Upper lobe of left lung (tissue), 6 donors: ENCODE results near the gene F13A1. TPM values are rescaled to one million over a fixed set of nuclear protein-coding genes. Genes with fewer than 3 reads are reported as not detected.

Experiments
- ATAC-seq, 2 donors: fragments of 200-7000 bp; cut with Tn5 transposase; one replicate each; pipeline ENCODE4 v1.9.1; 2022; ENCODE audit warnings: mild to moderate bottlenecking in 2 of 2, moderate library complexity in 2 of 2; ENCODE audit not compliant: low FRiP score in 2 of 2
- DNase-seq, 2 donors: peaks; one replicate each; pipeline ENCODE4 v3.0.0-alpha.2; 2019 to 2020
- H3K27ac ChIP-seq, 4 donors: fragments of 200-600 bp; sonication (generic); one replicate each; pipeline ENCODE4 v1.5.1; 2016 to 2019
- H3K27me3 ChIP-seq, 4 donors: fragments of 200-600 bp; sonication (generic); one replicate each; pipeline ENCODE4 v1.5.1; 2017 to 2019
- H3K36me3 ChIP-seq, 4 donors: fragments of 200-600 bp; sonication (generic); one replicate each; pipeline ENCODE4 v1.5.1; 2016 to 2019
- H3K4me1 ChIP-seq, 4 donors: fragments of 200-600 bp; sonication (generic); one replicate each; pipeline ENCODE4 v1.5.1; 2018 to 2019
- H3K4me3 ChIP-seq, 4 donors: fragments of 200-600 bp; sonication (generic); one replicate each; pipeline ENCODE4 v1.5.1; 2017 to 2019; ENCODE audit warnings: mild to moderate bottlenecking in 2 of 4, moderate library complexity in 1 of 4
- H3K9me3 ChIP-seq, 4 donors: fragments of 200-600 bp; sonication (generic); one replicate each; pipeline ENCODE4 v1.5.1; 2018 to 2019
- EP300 ChIP-seq, 4 donors: sonication (generic); formaldehyde crosslinking; IDR thresholded peaks; one replicate each; pipeline ENCODE4 v1.5.1; 2017; ENCODE audit warnings: antibody characterized with exemption in 4 of 4, control low read depth in 2 of 4
- POLR2A ChIP-seq, 4 donors: fragments of 450-650 bp; IDR thresholded peaks; one replicate each; pipeline ENCODE4 v1.5.1; 2016 to 2017; ENCODE audit warnings: antibody characterized with exemption in 4 of 4, mild to moderate bottlenecking in 2 of 4
- POLR2AphosphoS5 ChIP-seq, 2 donors: sonication (generic); formaldehyde crosslinking; IDR thresholded peaks; one replicate each; pipeline ENCODE4 v1.5.1; 2017; ENCODE audit warnings: antibody characterized with exemption in 2 of 2
- WGBS, 2 donors: methylation state at CpG; one replicate each; pipeline ENCODE4 v1.1.5; 2017 to 2018; 5-methylcytosine and 5-hydroxymethylcytosine counted together
- total RNA-seq, 6 donors: library from RNA; depleted of rRNA in 4 of 6; stranded (reverse); fragments of >200 nt in 4 of 6; gene quantifications; one replicate each; pipeline versions ENCODE4 v1.1.0 to v1.2.1, GENCODE V29; 2016 to 2021
- TF ChIP-seq, protein P1 (sequence below), 6 experiments: fragments of 450-650 bp in 4 of 6; fragments of 200-600 bp in 2 of 6; sonication (generic) in 2 of 6; IDR thresholded peaks; one replicate each; pipeline ENCODE4 v1.5.1; 2016 to 2019; ENCODE audit warnings: antibody characterized with exemption in 6 of 6
- donor health status: DM: no; HTN: no; CAD: no; lungs with moderate emphysema.
- donor health status: DM: no; HTN: yes; CAD: no; lungs with severe emphysema.

Gene F13A1
- total RNA-seq: 100 to 1,000 TPM in 1 of 6 donors, 10 to 100 TPM in 4, 1 to 10 TPM in 1; 7.3 to 146 (median 39.2) TPM

DNA sequence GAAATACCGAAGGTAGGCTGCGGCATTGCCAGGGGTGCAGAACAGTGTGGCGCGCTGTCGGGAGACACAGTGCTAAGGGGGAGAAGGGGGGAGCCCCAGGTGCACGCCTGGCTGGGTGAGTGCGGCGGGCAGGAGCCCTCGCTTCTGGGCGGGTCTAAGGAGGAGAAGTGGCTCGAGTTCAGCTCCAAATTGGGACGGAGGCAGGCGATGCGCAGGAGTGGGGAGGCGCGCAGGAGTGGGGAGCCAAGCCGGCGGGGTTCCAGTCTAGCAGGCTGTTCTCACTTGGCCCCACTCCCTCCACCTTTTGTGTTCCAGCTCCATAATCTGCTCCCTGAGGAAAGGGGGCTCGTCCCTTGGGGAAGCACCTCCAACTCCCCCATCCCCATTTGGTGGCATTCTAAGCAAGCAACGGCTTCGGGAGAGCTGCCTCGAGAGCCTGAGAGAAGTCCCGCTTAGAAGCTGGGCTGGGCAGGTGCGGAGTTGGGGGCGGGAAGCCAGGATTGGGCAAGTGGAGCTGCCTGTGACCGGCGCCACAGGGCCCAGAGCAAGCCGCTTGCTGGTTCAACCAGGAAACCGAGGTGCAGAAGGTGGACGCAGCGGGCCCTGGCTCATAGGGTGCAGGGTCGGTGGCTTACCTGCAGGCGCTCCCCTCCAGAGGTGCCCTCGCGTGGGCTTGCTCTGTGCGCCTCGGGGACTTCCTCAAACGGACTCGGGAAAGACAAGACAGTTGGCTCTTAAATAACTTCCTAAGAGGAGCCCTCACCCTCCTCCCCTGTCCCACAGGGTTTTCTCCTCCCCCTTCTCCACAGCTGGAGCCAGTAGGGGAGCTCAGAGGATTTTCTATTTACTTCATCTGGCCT lies at the start of gene F13A1:
Gene F13A1 (minus strand): TSS at position 711 of the 860 bp plus-strand sequence. CDS start 1,998 bp downstream, outside the sequence.
- H3K4me3 ChIP-seq: peak within 1 kb of the TSS in 3 of 4 donors; percentile 12 to 43 (median 17)
- ATAC-seq (peak; percentile 11 to 64), DNase-seq (peak in 1 of 2 donors; percentile 81)
- H3K4me1 ChIP-seq: peaks cover 0 to 11% (median 0%) of the 10 kb centered on the region in 4 donors
- peak within 1 kb of the TSS in 1 of 4 donors; percentile 21 for H3K27ac ChIP-seq
- H3K36me3 ChIP-seq: no peaks in the 10 kb centered on the region
- peaks cover 0 to 4% (median 0%) of the 10 kb centered on the region in 4 donors for H3K27me3 ChIP-seq
- no peaks in the 10 kb centered on the region for H3K9me3 ChIP-seq
- 15 to 27% methylated on average over 20 to 37 of the region's 39 CpGs for WGBS, 2 donors
- TF ChIP-seq POLR2A (IDR thresholded peaks at IDR 0.05) (no peak), POLR2AphosphoS5 (IDR thresholded peaks at IDR 0.05) (no peak), EP300 (IDR thresholded peaks at IDR 0.05) (no peak)
- TF ChIP-seq, protein P1, sequence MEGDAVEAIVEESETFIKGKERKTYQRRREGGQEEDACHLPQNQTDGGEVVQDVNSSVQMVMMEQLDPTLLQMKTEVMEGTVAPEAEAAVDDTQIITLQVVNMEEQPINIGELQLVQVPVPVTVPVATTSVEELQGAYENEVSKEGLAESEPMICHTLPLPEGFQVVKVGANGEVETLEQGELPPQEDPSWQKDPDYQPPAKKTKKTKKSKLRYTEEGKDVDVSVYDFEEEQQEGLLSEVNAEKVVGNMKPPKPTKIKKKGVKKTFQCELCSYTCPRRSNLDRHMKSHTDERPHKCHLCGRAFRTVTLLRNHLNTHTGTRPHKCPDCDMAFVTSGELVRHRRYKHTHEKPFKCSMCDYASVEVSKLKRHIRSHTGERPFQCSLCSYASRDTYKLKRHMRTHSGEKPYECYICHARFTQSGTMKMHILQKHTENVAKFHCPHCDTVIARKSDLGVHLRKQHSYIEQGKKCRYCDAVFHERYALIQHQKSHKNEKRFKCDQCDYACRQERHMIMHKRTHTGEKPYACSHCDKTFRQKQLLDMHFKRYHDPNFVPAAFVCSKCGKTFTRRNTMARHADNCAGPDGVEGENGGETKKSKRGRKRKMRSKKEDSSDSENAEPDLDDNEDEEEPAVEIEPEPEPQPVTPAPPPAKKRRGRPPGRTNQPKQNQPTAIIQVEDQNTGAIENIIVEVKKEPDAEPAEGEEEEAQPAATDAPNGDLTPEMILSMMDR (IDR thresholded peaks at IDR 0.05): no peak

DNA sequence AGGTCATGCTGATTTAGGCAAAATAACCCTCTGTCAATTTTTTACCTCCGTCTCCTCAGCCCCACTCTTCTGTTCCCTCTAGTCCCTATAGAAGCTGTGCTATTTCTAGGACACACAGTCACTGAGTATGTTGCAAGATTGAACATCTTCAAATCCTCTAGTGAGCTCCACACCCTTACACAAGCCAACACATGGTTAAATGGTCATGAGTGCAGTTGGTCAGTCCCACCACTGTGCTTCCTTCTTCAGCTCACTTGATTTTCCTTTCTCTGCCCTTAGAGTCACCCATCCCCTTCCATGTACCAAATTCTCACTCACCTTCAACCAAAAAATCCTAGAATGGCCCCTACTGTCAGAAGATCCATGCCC lies 48.2 kb upstream of the F13A1 start:
- Histone ChIP-seq H3K9me3 (no peaks in the 10 kb centered on the region), H3K27me3 (no peaks in the 10 kb centered on the region), H3K27ac (no peak overlapping the region), H3K4me3 (no peak overlapping the region), H3K4me1 (no peaks in the 10 kb centered on the region), H3K36me3 (no peaks in the 10 kb centered on the region)
- DNase-seq: no peak
- ATAC-seq: peak in 1 of 2 donors; percentile 60
- 85 to 90% methylated on average over 1 of the region's 1 CpG for WGBS, 2 donors
- TF ChIP-seq EP300 (IDR thresholded peaks at IDR 0.05): no peak
- TF ChIP-seq POLR2AphosphoS5 (IDR thresholded peaks at IDR 0.05): no peak

DNA sequence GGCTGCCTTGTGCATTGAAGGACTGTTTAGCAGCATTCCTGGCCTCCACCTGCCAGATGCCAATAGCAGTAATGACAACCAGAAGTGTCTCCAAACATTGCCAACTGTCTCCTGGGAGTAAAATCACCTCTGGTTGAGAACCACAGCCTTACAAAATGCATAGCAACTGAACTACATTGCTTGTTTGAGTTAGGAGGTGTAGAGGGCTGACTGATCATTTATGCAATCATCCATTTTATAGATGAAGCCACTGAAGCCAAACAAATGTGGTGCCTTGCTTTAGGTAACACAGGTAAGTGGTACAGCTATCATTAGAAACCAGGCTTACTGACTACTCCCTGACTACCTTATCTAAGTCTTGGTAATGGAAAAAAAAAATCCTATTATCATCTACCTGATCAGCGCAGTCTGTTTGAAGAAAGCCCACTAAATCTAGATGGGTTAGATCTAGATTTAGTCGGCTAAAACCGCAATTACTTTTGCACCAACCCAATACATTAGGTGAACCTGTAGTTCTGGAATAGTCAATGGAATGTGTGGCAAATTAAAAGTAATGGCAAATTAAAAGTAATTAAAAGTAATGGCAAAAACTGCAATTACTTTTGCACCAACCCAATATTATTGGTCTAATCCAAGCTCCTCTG lies 47.7 kb upstream of the F13A1 start:
- Histone ChIP-seq H3K4me3 (no peak overlapping the region), H3K27me3 (no peaks in the 10 kb centered on the region), H3K9me3 (no peaks in the 10 kb centered on the region), H3K4me1 (no peaks in the 10 kb centered on the region), H3K27ac (no peak overlapping the region), H3K36me3 (no peaks in the 10 kb centered on the region)
- WGBS, 2 donors: 93 to 97% methylated on average over 3 of the region's 3 CpGs
- DNase-seq: no peak
- TF ChIP-seq POLR2AphosphoS5 (IDR thresholded peaks at IDR 0.05): no peak
- no peak for TF ChIP-seq EP300 (IDR thresholded peaks at IDR 0.05)
- TF ChIP-seq POLR2A (IDR thresholded peaks at IDR 0.05): no peak
- ATAC-seq: no peak

DNA sequence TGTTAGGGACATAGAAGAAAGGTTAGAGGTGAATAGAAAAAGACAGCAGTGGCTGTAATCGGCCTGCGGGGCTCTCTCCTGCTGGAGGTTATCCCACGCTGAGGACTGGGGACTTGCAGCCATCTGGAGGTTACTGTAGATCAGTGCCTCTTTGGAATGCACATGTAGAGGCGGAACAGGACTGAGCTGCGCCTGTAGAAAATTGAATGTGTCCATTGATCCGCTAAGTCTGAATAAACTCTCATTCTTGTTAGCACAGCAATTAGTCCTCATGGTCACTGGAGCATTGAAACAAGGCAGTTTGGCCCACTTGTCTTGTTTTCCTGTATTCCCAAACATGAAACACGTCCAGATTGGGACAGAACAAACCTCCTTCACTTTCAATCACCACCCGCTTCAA lies 46.3 kb upstream of the F13A1 start:
- H3K27ac ChIP-seq: no peak overlapping the region
- H3K36me3 ChIP-seq: no peaks in the 10 kb centered on the region
- no peak for DNase-seq
- no peaks in the 10 kb centered on the region for H3K4me1 ChIP-seq
- ATAC-seq: no peak
- no peak overlapping the region for H3K4me3 ChIP-seq
- no peak for TF ChIP-seq EP300 (IDR thresholded peaks at IDR 0.05)
- TF ChIP-seq POLR2AphosphoS5 (IDR thresholded peaks at IDR 0.05): no peak
- WGBS, 2 donors: 71 to 83% methylated on average over 8 of the region's 8 CpGs
- H3K27me3 ChIP-seq: no peaks in the 10 kb centered on the region
- no peaks in the 10 kb centered on the region for H3K9me3 ChIP-seq

DNA sequence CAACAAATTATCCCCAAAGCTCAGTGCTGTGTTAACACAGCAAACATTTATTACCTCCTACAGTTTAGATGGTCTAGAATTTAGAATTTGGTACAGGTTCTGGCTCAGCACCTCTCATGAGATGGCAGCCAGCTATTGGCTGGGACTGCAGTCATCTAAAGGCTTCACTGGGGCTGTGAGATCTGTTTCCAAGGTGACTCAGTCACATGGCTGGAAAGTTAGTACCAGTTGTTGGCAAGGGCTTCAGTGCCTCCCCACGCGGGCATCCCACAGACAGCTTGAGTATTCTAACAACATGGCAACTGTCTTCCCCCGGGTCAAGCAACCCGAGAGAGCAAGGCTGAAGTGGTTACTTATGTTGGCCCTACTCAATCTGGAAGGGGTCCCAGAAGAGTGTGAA lies 44.8 kb upstream of the F13A1 start:
- Histone ChIP-seq H3K4me1 (no peaks in the 10 kb centered on the region), H3K9me3 (no peaks in the 10 kb centered on the region), H3K27me3 (no peaks in the 10 kb centered on the region), H3K4me3 (no peak overlapping the region), H3K36me3 (no peaks in the 10 kb centered on the region), H3K27ac (no peak overlapping the region)
- ATAC-seq: no peak
- no peak for DNase-seq
- TF ChIP-seq, protein P1 (IDR thresholded peaks at IDR 0.05): no peak
- TF ChIP-seq EP300 (IDR thresholded peaks at IDR 0.05) (no peak), POLR2AphosphoS5 (IDR thresholded peaks at IDR 0.05) (no peak), POLR2A (IDR thresholded peaks at IDR 0.05) (no peak)
- WGBS, 2 donors: 91% methylated on average over 4 of the region's 4 CpGs; no CpG with 5 or more reads in 1 of the 2 donors

DNA sequence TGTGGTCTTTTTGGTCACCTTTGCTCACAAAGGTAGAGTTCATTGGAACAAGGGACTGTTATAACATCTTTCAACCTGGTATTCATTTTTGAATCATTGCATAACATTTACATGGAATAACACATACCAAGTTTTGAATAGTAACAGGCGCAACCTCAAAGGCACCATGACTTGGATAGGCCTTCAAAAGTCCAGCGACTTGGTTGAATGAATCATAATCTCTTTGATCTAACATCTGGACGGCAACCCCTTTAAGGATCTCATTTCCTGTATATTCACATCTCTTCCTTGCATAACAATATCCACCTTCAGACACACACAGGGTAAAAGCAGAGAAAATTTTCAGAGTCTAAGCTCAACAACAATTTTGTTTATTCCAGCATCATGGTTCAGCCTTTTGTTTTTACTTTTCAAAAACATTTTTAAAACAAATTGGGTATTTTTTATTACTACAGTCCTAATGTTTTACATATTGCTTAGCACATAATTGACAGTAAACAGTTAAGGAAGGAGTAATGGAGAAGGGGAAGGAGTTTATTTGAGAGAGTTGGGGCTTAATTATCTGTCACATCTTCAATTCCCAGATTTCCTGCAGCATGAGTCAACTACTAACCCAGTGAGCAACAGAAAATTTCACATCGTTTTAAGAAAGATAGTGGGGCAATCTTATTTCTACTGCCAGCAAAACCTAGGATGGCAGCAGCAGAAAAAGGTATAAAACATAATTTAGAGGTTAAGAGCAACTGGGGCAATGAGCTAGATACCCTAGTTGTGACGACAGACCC lies 41.8 kb upstream of the F13A1 start:
- H3K4me1 ChIP-seq: no peaks in the 10 kb centered on the region
- no peak overlapping the region for H3K27ac ChIP-seq
- H3K36me3 ChIP-seq: no peaks in the 10 kb centered on the region
- no peak for TF ChIP-seq EP300 (IDR thresholded peaks at IDR 0.05)
- no peak for TF ChIP-seq POLR2A (IDR thresholded peaks at IDR 0.05)
- no peak for TF ChIP-seq POLR2AphosphoS5 (IDR thresholded peaks at IDR 0.05)
- TF ChIP-seq, protein P1 (IDR thresholded peaks at IDR 0.05): no peak
- no peaks in the 10 kb centered on the region for H3K9me3 ChIP-seq
- H3K27me3 ChIP-seq: no peaks in the 10 kb centered on the region
- WGBS, 2 donors: 44 to 51% methylated on average over 5 of the region's 5 CpGs
- no peak for ATAC-seq
- DNase-seq: no peak
- H3K4me3 ChIP-seq: no peak overlapping the region
